ENCODE results near the gene LOXHD1. TPM values are rescaled to one million over a fixed set of nuclear protein-coding genes. Genes with fewer than 3 reads are reported as not detected.

Gene LOXHD1
- total RNA-seq, 3 donors from 2014 or later (not counting 1 experiment from before 2014, with no cell fraction given) = 0.11 to 0.48 (median 0.14) TPM

GRCh38 chr18:46623541-46623940, 33.5 kb downstream of the LOXHD1 start:
- 23% methylated on average over 10 of the region's 10 CpGs for WGBS (ENCODE audit: insufficient coverage)
- H3K27ac ChIP-seq (ENCODE audit: low read length) = no peak overlapping the region
- H3K36me3 ChIP-seq (ENCODE audit: control insufficient read depth, insufficient read depth, low read length) = no peaks in the 10 kb centered on the region
- intact Hi-C loops (cut with micrococcal nuclease) = no loop called here
- Mint-ChIP-seq H3K36me3 (no peaks in the 10 kb centered on the region), H3K27ac (peak overlapping the region in 1 of 2 donors; percentile 44), H3K9me3 (no peaks in the 10 kb centered on the region), H3K4me1 (peaks cover 12 to 33% of the 10 kb centered on the region in 2 donors), H3K27me3 (ENCODE audit: low read depth in 2 of 2) (peaks cover 0 to 7% of the 10 kb centered on the region in 2 donors), H3K4me3 (no peak overlapping the region)
- H3K4me1 ChIP-seq (ENCODE audit: control insufficient read depth, insufficient read depth, low read length) = peaks cover 15% of the 10 kb centered on the region
- ATAC-seq (peak in 2 of 3 donors; percentile 39 to 40), DNase-seq (peak in 1 of 2 donors; percentile 33)
- no peak for TF ChIP-seq CTCF (IDR thresholded peaks at IDR 0.05)
- no peak overlapping the region for H3K4me3 ChIP-seq (ENCODE audit: low read length)
- H3K27me3 ChIP-seq (ENCODE audit: control insufficient read depth, insufficient read depth, low read length) = no peaks in the 10 kb centered on the region
- H3K9me3 ChIP-seq (ENCODE audit: control insufficient read depth, insufficient read depth, low read length) = no peaks in the 10 kb centered on the region

- DNase-seq = peak in 1 of 2 donors; percentile 13
- peak overlapping the region in 1 of 2 donors; percentile 44 for H3K27ac Mint-ChIP-seq
- H3K9me3 ChIP-seq (ENCODE audit: control insufficient read depth, insufficient read depth, low read length) = no peaks in the 10 kb centered on the region
- H3K4me3 ChIP-seq (ENCODE audit: low read length) = no peak overlapping the region
- no peak overlapping the region for H3K4me3 Mint-ChIP-seq
- H3K36me3 ChIP-seq (ENCODE audit: control insufficient read depth, insufficient read depth, low read length) = no peaks in the 10 kb centered on the region
- TF ChIP-seq CTCF (IDR thresholded peaks at IDR 0.05) = no peak
- no peaks in the 10 kb centered on the region for H3K36me3 Mint-ChIP-seq
- intact Hi-C loops (cut with micrococcal nuclease) = no loop called here
- peaks cover 12 to 33% of the 10 kb centered on the region in 2 donors for H3K4me1 Mint-ChIP-seq
- no peak overlapping the region for H3K27ac ChIP-seq (ENCODE audit: low read length)
- H3K27me3 Mint-ChIP-seq (ENCODE audit: low read depth in 2 of 2) = peaks cover 0 to 7% of the 10 kb centered on the region in 2 donors
- ATAC-seq = no peak
- WGBS (ENCODE audit: insufficient coverage) = 63% methylated on average over 3 of the region's 3 CpGs
- peaks cover 15% of the 10 kb centered on the region for H3K4me1 ChIP-seq (ENCODE audit: control insufficient read depth, insufficient read depth, low read length)
- no peaks in the 10 kb centered on the region for H3K9me3 Mint-ChIP-seq
- no peaks in the 10 kb centered on the region for H3K27me3 ChIP-seq (ENCODE audit: control insufficient read depth, insufficient read depth, low read length)
Observed at GRCh38 chr18:46622999-46623398, 34.0 kb downstream of the LOXHD1 start.

GRCh38 chr18:46622451-46622850, 34.6 kb downstream of the LOXHD1 start:
- no peak overlapping the region for H3K27ac Mint-ChIP-seq
- no peak overlapping the region for H3K4me3 Mint-ChIP-seq
- WGBS (ENCODE audit: insufficient coverage) = 93% methylated on average over 4 of the region's 4 CpGs
- H3K4me1 Mint-ChIP-seq = peaks cover 12 to 33% of the 10 kb centered on the region in 2 donors
- no peaks in the 10 kb centered on the region for H3K36me3 ChIP-seq (ENCODE audit: control insufficient read depth, insufficient read depth, low read length)
- H3K27me3 ChIP-seq (ENCODE audit: control insufficient read depth, insufficient read depth, low read length) = no peaks in the 10 kb centered on the region
- intact Hi-C loops (cut with micrococcal nuclease) = no loop called here
- no peaks in the 10 kb centered on the region for H3K9me3 ChIP-seq (ENCODE audit: control insufficient read depth, insufficient read depth, low read length)
- H3K9me3 Mint-ChIP-seq = no peaks in the 10 kb centered on the region
- ATAC-seq (no peak), DNase-seq (no peak)
- peaks cover 0 to 7% of the 10 kb centered on the region in 2 donors for H3K27me3 Mint-ChIP-seq (ENCODE audit: low read depth in 2 of 2)
- no peaks in the 10 kb centered on the region for H3K36me3 Mint-ChIP-seq
- no peak overlapping the region for H3K27ac ChIP-seq (ENCODE audit: low read length)
- H3K4me3 ChIP-seq (ENCODE audit: low read length) = no peak overlapping the region
- TF ChIP-seq CTCF (IDR thresholded peaks at IDR 0.05) = no peak
- H3K4me1 ChIP-seq (ENCODE audit: control insufficient read depth, insufficient read depth, low read length) = peaks cover 15% of the 10 kb centered on the region

GRCh38 chr18:46621871-46622270, 35.1 kb downstream of the LOXHD1 start:
- Histone ChIP-seq H3K4me1 (ENCODE audit: control insufficient read depth, insufficient read depth, low read length) (peaks cover 15% of the 10 kb centered on the region), H3K9me3 (ENCODE audit: control insufficient read depth, insufficient read depth, low read length) (no peaks in the 10 kb centered on the region), H3K4me3 (ENCODE audit: low read length) (no peak overlapping the region), H3K27ac (ENCODE audit: low read length) (no peak overlapping the region), H3K27me3 (ENCODE audit: control insufficient read depth, insufficient read depth, low read length) (no peaks in the 10 kb centered on the region), H3K36me3 (ENCODE audit: control insufficient read depth, insufficient read depth, low read length) (no peaks in the 10 kb centered on the region)
- Mint-ChIP-seq H3K27me3 (ENCODE audit: low read depth in 2 of 2) (peaks cover 0 to 7% of the 10 kb centered on the region in 2 donors), H3K4me1 (peaks cover 12 to 33% of the 10 kb centered on the region in 2 donors), H3K27ac (peak overlapping the region in 1 of 2 donors; percentile 25), H3K4me3 (no peak overlapping the region), H3K36me3 (no peaks in the 10 kb centered on the region), H3K9me3 (no peaks in the 10 kb centered on the region)
- DNase-seq (no peak), ATAC-seq (no peak)
- no peak for TF ChIP-seq CTCF (IDR thresholded peaks at IDR 0.05)
- 96% methylated on average over 2 of the region's 2 CpGs for WGBS (ENCODE audit: insufficient coverage)
- intact Hi-C loops (cut with micrococcal nuclease) = no loop called here
